Measurements from ENCODE around the gene FRMPD1. TPM values are rescaled to one million over a fixed set of nuclear protein-coding genes. Genes with fewer than 3 reads are reported as not detected.
A peak's percentile ranks its signal among the peaks of the same experiment; 100 is the strongest.

The FRMPD1 gene
- total RNA-seq, 1 donor from 2014 or later, result 0.31 TPM

DNA sequence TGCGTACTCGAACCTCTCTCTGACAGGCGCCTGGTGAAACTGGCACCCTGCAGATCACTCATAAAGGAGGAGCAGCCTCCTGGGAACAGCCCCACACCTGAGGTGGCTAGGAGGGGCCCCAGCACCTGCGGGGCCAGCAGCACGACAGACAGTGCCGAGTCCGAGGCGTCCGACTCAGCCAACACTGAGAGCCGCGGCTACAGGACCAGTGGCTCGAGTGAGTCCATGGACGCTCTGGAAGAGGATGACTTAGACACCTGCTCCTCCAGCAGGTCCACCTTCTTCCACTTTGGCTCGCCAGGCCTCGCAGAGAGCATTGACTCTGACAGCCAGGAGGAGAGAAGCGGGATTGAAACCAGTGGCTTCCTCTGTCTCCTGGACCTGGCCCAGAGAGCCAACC lies 89.4 kb downstream of the FRMPD1 start:
- H3K36me3 Mint-ChIP-seq (ENCODE audit: insufficient read depth), result no peaks in the 10 kb centered on the region

DNA sequence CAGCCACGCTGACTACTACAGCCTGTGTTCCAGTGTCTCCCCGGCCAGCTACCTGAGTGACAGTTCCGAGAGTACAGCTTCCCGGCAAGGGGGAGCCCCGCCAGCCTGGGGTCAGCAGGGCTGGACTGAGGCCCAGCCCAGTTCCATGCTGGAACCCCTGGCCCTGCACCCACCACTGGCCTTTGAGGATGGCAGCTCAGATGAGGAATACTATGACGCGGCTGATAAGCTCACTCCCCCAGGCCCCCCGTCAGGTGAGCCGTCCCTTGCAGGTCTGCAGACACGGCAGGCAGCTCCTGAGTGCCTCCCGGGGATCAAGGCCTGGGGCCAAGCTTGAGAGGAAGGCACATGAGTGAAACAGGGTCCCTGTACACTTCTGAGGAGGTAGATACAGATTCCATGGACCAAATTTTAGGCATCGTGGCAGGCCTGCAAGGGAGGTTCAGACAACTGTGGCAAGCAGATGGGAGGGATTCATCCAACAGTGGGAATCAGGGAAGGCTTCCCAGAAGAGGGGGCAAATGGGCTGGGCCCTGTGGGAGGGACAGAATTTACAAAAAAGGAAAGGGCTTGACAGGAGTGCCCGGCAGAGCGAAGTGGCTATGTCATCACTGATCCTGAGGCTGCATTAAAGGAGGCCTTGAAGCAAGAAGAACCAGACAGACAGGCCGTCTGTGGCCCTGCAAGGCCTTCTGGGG lies 90.0 kb downstream of the FRMPD1 start:
- Mint-ChIP-seq H3K4me3 (ENCODE audit: low read depth) (no peak overlapping the region), H3K27me3 (peaks cover 15% of the 10 kb centered on the region), H3K27ac (no peak overlapping the region), H3K9me3 (ENCODE audit: low read depth) (no peaks in the 10 kb centered on the region), H3K4me1 (ENCODE audit: low read depth) (no peaks in the 10 kb centered on the region), H3K36me3 (ENCODE audit: insufficient read depth) (no peaks in the 10 kb centered on the region)
- TF ChIP-seq, protein P1, sequence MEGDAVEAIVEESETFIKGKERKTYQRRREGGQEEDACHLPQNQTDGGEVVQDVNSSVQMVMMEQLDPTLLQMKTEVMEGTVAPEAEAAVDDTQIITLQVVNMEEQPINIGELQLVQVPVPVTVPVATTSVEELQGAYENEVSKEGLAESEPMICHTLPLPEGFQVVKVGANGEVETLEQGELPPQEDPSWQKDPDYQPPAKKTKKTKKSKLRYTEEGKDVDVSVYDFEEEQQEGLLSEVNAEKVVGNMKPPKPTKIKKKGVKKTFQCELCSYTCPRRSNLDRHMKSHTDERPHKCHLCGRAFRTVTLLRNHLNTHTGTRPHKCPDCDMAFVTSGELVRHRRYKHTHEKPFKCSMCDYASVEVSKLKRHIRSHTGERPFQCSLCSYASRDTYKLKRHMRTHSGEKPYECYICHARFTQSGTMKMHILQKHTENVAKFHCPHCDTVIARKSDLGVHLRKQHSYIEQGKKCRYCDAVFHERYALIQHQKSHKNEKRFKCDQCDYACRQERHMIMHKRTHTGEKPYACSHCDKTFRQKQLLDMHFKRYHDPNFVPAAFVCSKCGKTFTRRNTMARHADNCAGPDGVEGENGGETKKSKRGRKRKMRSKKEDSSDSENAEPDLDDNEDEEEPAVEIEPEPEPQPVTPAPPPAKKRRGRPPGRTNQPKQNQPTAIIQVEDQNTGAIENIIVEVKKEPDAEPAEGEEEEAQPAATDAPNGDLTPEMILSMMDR (IDR thresholded peaks at IDR 0.05; ENCODE audit: unreplicated experiment), result no peak
- DNase-seq (ENCODE audit: low spot score, unreplicated experiment), result no peak

More for the DNA sequence above, 89.4 kb downstream of the FRMPD1 start:
- Mint-ChIP-seq H3K9me3 (ENCODE audit: low read depth) (no peaks in the 10 kb centered on the region), H3K27me3 (peaks cover 12% of the 10 kb centered on the region), H3K4me3 (ENCODE audit: low read depth) (no peak overlapping the region), H3K27ac (no peak overlapping the region), H3K4me1 (ENCODE audit: low read depth) (no peaks in the 10 kb centered on the region)
- DNase-seq (ENCODE audit: low spot score, unreplicated experiment), result no peak
- TF ChIP-seq, protein P1 (IDR thresholded peaks at IDR 0.05; ENCODE audit: unreplicated experiment), result no peak

DNA sequence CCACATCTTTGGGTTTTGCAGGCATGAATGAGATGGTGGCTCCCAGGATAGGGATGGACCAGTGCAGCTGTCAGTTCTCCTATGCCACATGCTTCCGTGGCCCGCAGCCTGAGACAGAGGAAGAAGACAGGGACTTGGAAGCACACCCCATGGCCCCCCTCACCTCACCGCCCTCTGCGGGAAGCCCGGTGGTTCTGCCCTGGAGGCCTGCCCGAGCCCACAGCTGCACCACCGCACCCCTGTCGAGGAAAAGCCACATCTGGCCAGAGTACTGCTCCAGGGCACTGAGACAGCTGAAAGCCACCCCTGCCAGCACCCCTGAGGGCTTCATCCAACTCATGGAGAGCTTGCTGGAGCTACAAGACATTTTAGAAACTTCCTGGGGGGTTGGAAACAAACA lies 95.2 kb downstream of the FRMPD1 start:
- no peaks in the 10 kb centered on the region for H3K9me3 Mint-ChIP-seq (ENCODE audit: low read depth)
- peaks cover 16% of the 10 kb centered on the region for H3K27me3 Mint-ChIP-seq
- H3K36me3 Mint-ChIP-seq (ENCODE audit: insufficient read depth), result no peaks in the 10 kb centered on the region
- DNase-seq (ENCODE audit: low spot score, unreplicated experiment), result no peak
- no peaks in the 10 kb centered on the region for H3K4me1 Mint-ChIP-seq (ENCODE audit: low read depth)
- H3K4me3 Mint-ChIP-seq (ENCODE audit: low read depth), result no peak overlapping the region
- TF ChIP-seq, protein P1 (IDR thresholded peaks at IDR 0.05; ENCODE audit: unreplicated experiment), result no peak
- H3K27ac Mint-ChIP-seq, result no peak overlapping the region

DNA sequence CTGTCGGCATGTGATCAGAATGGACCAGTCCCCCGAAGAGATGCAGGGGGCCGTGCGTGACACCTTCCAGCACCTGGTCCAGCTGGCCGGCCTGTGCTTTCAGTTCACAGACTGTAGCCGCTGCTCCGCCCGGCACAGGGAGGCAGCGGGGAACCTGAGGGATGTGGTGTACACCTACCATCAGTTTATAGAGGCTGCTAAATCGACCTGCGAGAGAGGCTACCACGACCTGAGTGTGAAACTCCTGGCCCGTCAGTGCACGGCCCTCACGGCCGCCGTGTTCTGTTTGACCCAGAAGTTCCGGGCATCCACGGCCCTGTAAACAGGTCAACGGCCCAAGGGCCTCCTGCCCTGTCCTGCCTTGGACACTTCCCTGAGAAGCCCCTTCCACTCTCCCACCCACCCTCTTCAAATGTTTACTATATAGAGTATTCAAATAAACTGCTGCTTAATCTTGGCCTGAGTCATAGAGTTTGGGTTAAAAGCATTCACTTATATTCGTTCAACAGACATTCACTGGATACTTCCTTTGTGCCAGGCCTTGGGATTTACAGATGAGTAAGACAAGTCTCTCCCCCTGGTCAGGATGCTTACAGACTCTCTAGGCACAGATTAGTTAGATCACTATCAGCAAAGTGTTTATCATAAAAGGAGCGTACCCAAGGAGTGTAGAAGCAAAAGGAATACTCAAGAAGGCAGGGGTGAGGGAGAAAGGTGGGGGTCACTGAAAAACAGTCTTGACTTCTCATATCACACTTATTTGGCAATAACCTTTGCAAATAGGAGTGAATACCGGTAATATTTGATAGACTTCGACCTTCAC lies 95.9 kb downstream of the FRMPD1 start:
- TF ChIP-seq, protein P1 (IDR thresholded peaks at IDR 0.05; ENCODE audit: unreplicated experiment), result no peak
- Mint-ChIP-seq H3K4me1 (ENCODE audit: low read depth) (no peaks in the 10 kb centered on the region), H3K27ac (no peak overlapping the region), H3K9me3 (ENCODE audit: low read depth) (no peaks in the 10 kb centered on the region), H3K4me3 (ENCODE audit: low read depth) (no peak overlapping the region), H3K27me3 (peaks cover 18% of the 10 kb centered on the region), H3K36me3 (ENCODE audit: insufficient read depth) (no peaks in the 10 kb centered on the region)
- no peak for DNase-seq (ENCODE audit: low spot score, unreplicated experiment)

DNA sequence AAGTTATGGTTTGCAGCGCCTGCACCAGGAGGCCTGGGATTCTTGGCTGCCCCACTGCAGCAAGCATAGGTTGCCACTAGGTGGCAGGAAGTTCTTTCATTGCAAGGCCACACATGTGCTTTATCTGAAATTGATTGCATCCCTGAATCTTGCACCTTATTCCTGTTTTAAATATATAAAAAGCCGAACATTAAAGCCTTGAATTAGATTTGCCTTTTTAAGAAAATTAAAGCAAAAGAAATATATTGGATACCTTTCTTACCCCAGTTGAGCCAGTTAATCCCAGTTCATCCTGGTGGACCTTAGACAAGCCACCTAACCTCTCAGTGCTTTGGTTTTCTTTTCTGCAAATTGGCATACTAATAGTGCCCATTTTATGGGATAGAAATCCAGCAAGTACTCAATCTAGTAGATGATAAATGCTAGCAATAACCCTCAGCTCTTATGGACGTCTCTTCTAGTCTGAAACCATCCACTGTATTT lies 96.6 kb downstream of the FRMPD1 start:
- TF ChIP-seq, protein P1 (IDR thresholded peaks at IDR 0.05; ENCODE audit: unreplicated experiment), result peak; percentile 88
- Mint-ChIP-seq H3K36me3 (ENCODE audit: insufficient read depth) (no peaks in the 10 kb centered on the region), H3K27ac (no peak overlapping the region), H3K9me3 (ENCODE audit: low read depth) (no peaks in the 10 kb centered on the region), H3K4me3 (ENCODE audit: low read depth) (no peak overlapping the region), H3K4me1 (ENCODE audit: low read depth) (no peaks in the 10 kb centered on the region), H3K27me3 (peaks cover 18% of the 10 kb centered on the region)
- peak; percentile 32 for DNase-seq (ENCODE audit: low spot score, unreplicated experiment)

Measured in progenitor cell of endocrine pancreas (in vitro differentiated cells).